KOPT-K1 (cell line): ENCODE results near the gene TOM1L2.
"Not testable (repeated sequence)": the region's sequence is repeated elsewhere in the genome, so short reads cannot be mapped to it uniquely, and the experiment has no call there.

Experiments
- H3K27ac ChIP-seq: fragments of 200-600 bp; sonication (generic); 2 replicates; pipeline ENCODE4 v1.5.1; 2016; ENCODE audit warnings: antibody characterized with exemption, mild to moderate bottlenecking, low read depth, low read length; ENCODE audit not compliant: poor library complexity, severe bottlenecking
- H3K36me3 ChIP-seq: fragments of 200-600 bp; sonication (generic); 2 replicates; pipeline ENCODE4 v1.5.1; 2017; ENCODE audit warnings: antibody characterized with exemption, mild to moderate bottlenecking, low read length, moderate library complexity; ENCODE audit not compliant: insufficient read depth
- H3K9me3 ChIP-seq: fragments of 200-600 bp; sonication (generic); 2 replicates; pipeline ENCODE4 v1.5.1; 2017; ENCODE audit warnings: antibody characterized with exemption, low read length, mild to moderate bottlenecking; ENCODE audit not compliant: insufficient read depth, poor library complexity, severe bottlenecking

TOM1L2 gene

DNA sequence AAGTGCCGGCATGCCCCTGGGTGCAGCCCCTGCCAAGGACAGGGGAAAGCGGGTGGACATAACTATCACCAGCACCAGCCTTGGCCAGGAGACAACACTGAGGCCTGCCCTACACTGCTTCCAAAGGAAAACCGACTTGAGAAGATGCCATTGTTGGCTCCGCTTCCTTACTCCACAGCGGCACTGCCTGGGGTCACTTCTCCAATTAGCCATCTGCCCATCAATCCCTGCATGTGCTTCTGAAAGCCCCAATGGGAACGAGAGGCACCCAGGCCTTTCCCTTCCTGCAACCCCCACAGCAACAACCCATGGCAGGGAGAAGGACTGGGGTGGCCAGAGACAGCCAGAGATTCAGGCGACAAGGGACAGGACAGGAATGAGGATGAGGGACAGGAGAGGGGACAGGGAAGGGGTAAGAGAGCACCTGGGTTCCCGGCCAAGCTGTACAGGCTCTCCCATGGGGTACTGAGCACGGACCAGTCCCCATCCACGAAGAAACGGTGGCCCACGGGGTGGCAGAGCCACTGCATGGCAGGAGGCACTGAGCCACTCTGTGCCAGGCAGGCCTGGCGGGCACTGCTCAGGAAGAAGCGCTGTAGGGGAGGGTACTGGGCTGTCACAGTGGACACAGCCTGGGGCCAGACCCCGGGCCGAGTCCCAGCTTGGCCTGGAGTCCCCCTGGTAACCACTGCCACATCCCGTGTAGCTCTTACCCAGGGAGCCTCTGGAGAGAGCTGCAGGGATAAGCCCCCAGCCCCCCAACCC is 156.6 kb downstream of the TOM1L2 start:
- no peak overlapping the region for H3K27ac ChIP-seq
- no peaks in the 10 kb centered on the region for H3K9me3 ChIP-seq
- peaks cover 99% of the 10 kb centered on the region for H3K36me3 ChIP-seq

DNA sequence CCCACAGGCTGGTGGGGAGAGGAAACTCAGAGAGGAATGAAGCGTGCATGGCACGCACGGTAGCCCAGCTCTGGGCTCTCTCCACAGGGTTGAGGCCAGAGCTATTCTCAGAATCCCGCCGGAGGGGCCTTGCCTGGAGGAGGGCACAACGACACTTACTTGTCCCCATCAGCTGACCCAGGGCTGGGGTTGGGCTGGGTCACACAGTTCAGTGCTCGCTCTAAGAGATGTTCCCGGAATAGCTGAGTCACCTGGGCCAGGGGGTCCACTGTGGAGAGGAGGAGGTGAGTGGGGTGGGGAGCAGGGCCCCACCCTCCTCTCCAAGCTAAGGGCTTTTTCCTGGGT is 157.2 kb downstream of the TOM1L2 start:
- Histone ChIP-seq H3K9me3 (no peaks in the 10 kb centered on the region), H3K27ac (no peak overlapping the region), H3K36me3 (peaks cover 99% of the 10 kb centered on the region)

DNA sequence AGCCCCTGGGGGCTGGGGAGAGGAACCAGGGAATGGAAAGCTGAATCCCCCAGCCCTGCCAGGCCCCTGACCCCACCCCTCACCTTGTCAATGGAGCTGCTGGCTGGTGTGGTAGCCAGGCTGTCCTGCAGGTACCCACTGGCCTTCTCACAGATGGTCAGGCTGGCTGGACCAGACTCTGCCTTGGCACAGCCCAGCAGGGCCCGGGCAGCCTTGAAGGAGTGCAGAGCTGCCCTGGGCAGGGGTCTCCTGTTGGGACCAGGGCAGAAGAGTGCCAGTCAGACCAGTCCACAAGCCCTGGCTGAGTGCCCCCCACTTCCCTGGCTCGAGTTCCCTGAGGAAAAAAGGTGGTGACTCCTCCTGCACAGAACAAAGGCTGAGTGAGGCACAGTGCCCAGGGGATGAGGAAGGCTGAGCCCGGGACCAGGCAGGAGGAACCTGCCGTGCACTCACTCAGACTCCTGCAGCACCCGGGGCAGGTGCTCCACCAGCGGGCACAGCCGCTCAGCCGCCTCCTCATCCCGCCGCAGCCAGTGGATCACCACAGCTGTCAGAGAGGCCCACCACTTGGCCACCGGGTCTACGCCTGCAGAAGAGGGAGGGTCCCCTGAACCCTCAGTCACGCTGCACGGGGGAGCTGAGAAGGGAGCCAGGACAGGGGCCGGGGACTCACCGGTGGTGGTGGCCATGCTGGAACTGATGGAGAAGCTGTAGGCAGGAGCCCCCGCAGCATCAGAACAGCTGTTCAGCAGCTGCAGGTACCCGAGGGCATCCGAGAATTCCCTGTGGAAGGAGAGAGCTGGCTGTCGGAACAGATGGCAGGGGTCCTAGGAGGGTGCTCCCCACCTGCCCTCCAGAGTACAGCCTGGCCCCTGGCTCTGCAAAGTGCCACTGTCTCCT is 157.8 kb downstream of the TOM1L2 start:
- no peak overlapping the region for H3K27ac ChIP-seq
- peaks cover 96% of the 10 kb centered on the region for H3K36me3 ChIP-seq
- no peaks in the 10 kb centered on the region for H3K9me3 ChIP-seq

DNA sequence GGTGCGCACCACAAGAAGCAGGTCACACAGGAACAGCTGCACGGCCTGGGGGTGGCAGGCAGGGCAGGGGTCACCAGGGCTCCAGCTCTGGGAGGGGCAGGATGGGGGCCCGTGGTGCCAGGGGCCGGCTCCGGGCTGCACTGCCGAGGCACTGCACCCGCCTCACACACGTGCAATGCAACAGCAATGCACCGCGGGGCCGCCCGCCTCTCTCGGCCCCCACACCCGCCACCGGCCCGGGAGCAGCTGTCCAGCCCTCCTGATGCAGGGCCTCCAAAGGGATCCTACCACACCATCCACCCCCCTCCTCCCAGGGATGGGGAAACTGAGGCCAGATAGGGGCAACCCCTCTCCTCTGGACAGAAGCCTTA is 158.5 kb downstream of the TOM1L2 start:
- peaks cover 90% of the 10 kb centered on the region for H3K36me3 ChIP-seq
- H3K27ac ChIP-seq, result no peak overlapping the region
- H3K9me3 ChIP-seq, result no peaks in the 10 kb centered on the region

DNA sequence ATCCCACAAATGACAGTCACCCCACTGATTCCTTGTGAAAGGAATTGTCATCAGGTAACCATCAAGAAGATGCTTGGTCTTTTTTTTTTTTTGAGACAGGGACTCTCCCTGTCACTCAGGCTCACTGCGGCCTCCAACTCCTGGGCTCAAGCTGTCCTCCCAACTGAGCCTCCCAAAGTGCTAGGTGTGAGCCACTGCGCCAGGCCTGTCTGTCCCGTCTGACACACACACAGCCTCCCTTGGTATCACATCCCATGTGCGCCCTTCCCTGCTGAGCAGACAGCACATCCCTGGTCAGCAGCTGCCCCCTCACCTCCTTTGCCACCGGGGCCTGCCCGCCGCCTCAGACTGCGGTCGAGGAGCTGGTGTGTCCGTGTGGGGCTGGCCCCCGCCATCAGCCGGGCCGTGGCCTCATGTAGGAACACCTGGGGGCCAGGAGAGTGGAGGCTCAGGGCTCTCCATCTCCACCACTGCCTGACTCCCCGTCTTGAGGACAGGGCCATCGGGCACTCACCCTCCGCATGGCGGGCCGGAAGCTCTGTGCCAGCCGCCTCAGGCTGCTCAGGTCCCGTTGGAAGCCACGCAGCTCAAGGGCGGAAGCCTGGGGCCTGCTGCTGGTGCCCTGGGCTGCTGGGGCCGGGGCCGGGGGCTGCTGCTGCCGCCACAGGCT is 159.0 kb downstream of the TOM1L2 start:
- no peak overlapping the region for H3K27ac ChIP-seq
- peaks cover 88% of the 10 kb centered on the region for H3K36me3 ChIP-seq
- H3K9me3 ChIP-seq, result no peaks in the 10 kb centered on the region

DNA sequence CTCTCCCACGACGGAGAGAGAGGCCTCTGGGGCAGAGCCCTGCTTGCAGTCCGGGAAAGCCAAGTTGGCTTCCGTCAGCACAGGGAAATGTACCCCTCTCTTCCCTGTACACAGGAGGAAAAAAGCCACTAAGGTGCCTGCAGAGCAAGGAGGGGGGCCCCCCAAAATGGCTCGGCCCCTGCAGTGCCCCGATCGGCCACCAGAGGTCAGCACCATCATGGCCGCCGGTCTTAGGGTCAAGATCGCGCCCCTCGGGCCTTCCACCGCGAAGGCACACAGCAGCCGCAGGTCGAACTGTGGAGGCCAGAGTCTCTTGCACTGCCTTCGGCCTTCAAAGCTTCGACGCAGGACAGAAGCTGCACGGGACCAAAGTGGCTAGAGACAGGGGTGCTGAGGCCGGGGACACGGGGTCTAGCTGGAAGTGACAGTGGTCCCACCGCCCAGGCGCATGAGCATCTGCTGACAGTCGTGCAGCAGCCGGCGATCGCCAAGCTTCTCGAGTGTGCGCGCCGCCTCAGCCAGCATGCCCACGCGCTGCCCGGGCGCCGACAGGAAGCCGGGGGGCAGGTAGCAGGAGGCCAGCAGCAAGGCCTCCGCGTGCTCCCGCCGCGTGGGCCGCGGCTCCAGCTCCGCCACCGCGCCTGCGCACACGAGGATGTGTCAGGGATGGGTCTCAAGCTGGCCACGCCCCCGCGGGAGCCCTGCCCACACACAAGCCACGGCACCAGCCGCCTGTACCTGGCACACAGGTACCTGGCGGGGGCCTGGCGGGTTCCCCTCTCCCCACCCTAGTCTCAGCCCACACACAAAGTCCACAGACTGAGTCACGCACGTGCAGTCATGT is 159.8 kb downstream of the TOM1L2 start:
- H3K27ac ChIP-seq, result no peak overlapping the region
- H3K36me3 ChIP-seq, result peaks cover 85% of the 10 kb centered on the region

DNA sequence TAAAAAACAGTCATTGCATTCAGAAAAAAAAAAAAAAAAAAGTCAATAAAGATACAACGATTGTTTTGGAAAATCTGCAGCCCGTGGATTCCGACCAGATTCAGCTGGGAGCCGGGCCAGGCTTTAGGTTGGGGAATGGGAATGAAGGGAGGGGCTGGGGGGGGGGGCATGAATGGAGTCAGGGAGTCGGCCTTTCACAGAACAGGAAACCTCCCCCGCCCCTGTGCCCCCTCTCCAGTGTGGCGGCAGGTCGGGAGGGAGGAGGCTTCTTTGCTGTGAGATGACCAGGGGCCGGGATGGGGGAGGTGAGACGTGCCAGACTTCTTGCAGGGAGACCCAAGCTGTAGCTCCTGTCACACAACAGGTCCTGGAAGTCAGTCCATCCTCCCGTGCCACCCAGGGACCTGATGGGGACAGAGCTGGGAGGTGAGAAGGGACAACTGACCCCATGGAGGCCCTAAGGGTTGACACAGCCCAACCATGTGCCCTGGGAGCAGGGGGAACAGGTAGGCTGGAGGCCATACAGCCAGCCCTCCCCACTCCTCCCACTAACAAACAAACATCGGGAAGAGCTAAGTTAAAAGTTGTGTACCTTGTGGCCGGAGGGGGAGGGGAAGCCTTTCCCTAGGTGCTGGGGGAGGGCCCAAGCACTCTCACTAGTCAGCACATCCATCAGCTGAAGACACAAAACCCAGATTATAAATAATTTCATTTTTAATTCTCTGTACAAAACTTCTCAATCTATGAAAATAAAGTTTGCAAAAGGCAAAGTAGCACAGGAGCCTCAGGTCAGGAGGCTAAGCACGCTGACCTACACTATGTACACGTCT is 160.6 kb downstream of the TOM1L2 start:
- H3K36me3 ChIP-seq, result peaks cover 82% of the 10 kb centered on the region
- no peak overlapping the region for H3K27ac ChIP-seq
- no peaks in the 10 kb centered on the region for H3K9me3 ChIP-seq

More for the DNA sequence above, 159.8 kb downstream of the TOM1L2 start:
- no peaks in the 10 kb centered on the region for H3K9me3 ChIP-seq

DNA sequence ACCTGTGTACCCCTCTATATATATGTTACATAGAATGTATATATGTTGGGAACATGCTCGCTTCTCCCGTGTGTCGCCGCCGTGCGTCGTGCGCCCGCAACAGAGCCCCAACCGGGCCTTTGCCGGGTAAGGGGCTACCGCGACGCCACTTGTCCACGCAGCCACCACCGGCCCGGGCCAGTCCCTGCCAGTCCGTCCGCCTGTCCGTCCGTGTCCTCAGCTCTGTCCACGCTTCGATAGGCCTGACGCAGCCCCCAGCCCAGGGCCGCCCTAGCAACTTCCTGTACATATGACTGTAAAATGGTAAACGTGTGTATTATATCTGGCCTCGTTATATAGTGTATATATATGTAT is 161.3 kb downstream of the TOM1L2 start:
- no peaks in the 10 kb centered on the region for H3K9me3 ChIP-seq
- H3K36me3 ChIP-seq, result peaks cover 83% of the 10 kb centered on the region

DNA sequence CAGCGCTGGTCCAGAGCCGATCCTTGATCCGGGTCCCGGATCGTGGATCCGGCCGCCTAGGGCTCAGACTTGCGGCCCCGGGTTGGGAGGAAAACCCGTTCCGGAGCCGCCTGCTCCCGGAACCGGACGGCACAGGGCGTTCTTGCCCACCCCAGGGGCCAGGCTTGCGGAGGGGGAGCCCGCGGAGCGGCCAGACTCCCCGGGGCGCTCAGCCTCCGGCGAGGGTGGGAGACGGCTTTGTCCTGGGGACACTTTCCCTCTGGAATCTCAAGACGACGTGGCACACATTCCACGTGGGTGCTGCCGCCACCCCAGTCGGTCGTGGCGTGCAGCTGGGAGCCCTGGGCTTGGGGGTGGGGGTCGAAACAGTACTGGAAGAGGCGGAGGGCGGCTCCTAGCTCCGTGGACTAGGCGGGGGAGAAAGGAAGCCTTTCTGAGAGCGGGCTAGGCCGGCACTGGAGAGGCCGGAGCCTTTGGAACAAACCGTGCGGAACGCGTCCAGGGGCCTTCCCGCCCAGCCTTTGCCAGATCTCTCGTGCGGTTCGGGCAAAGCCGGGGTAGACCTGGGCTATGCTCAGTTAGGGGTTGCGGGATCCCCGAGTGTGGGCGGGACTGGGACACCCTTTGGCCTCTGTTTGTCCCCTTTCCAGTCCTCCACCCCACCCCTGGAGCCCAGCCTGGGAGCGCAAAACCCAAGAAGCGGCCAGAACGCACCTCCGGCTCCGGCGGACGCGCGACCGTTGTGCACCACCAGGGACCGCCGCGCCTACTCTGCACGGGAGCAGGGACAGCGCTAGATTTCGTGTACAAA is 161.9 kb downstream of the TOM1L2 start:
- Histone ChIP-seq H3K27ac (no peak overlapping the region), H3K9me3 (no peaks in the 10 kb centered on the region), H3K36me3 (peaks cover 83% of the 10 kb centered on the region)

More for the DNA sequence above, 161.3 kb downstream of the TOM1L2 start:
- no peak overlapping the region for H3K27ac ChIP-seq

DNA sequence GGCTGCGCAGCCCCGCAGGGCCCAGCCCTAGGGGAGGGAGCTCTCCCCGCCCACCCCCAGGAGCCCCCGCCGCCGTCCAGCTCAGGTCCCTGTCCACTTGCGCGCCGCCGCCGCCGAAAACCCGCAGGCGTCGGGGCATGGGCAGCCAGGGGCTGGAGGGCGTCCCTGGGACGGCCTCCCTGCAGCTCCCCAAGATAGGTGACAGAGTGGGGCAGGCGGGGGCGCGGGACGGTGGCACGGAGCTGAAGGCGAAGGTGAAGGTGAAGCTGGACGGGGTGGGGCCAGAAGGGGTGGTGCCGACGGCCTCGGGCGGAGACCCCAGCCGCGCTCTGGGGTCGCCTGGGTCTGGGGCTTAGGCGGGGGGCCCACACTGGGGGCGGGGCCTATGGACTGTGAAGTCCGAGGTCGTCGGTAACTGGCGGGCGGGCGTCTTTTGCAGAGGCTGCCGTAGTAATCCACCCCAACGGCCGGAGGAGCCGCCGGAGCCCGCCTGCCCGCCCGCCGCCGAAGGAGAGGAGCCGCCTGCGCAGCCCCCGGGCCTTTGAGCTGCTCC is 162.6 kb downstream of the TOM1L2 start:
- no peak overlapping the region for H3K27ac ChIP-seq
- H3K36me3 ChIP-seq, result peaks cover 79% of the 10 kb centered on the region
- no peaks in the 10 kb centered on the region for H3K9me3 ChIP-seq

DNA sequence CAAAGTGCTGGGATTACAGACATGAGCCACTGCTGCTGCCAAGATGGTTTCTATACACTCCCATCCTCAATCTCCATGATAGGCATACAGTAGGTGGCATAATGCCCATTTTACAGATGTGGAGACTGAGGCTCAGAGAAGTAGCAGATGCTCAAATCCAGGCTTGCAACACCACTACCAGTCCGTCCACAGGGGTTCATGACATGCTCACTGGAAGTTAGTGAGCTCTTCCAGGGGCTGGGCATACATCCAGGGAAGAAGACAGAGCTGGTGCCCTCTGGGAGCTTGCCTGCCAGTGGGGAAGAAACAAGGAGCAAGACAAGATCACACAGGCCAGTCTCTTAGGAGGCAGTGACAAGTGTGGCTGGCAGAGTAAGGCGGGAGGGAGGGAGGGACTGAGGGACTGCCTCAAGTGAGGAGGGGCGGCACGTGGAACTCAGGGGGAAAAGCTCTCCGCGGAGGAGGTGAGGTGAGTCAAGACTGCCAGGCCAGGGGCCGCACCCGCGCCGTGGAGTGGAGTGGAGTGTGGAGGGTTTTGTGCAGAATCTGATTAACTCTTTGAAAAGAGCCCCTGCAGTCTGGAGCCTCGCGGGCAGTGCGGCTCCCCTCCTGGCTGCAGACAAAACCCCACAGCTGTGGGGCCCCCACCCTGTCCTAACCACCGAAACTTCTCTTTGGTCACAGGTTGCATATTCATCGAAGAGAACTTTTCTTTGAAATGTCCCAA is 163.3 kb downstream of the TOM1L2 start:
- peaks cover 78% of the 10 kb centered on the region for H3K36me3 ChIP-seq

DNA sequence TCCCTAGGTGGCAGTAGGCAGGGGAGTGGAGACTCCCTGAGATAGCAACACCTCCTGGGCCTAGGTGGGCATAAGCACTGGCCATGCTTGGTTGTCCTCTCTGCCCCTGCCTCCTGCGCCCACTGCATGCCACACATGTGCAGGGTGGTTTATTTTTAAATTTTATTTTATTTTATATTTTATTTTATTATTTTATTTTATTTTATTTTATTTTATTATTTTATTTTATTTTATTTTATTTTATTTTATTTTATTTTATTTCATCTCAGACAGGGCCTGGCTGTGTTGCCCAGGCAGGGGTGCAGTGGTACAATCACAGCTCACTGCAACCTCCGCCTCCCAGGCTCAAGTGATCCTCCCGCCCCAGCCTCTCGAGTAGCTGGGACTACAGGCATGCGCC is 164.0 kb downstream of the TOM1L2 start:
- H3K27ac ChIP-seq, H3K9me3 ChIP-seq: not testable (repeated sequence)
- peaks cover 77% of the 10 kb centered on the region for H3K36me3 ChIP-seq

More for the DNA sequence above, 163.3 kb downstream of the TOM1L2 start:
- no peaks in the 10 kb centered on the region for H3K9me3 ChIP-seq
- no peak overlapping the region for H3K27ac ChIP-seq

DNA sequence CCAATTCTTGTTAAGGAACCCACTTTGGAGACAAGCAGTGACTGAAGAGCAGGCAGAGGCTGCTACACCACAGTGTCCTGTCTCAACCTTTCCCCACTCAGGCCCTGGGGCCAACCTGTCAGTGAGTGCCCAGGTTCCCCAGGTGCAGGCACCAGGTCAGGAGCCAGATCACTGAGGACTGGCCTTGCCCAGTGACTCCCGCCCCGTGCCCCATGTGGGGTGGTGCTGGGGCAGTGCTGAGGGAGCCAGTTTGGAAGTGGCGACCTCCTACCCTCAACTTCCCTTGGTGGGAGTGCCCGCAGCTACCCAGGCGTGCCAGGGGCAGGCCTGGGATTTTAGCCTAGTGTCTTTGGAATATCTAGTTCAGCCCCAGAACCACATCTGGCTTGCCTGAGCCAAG is 164.8 kb downstream of the TOM1L2 start:
- peaks cover 71% of the 10 kb centered on the region for H3K36me3 ChIP-seq
- no peak overlapping the region for H3K27ac ChIP-seq
- no peaks in the 10 kb centered on the region for H3K9me3 ChIP-seq
